ENCODE data around the gene NT5M. TPM values are rescaled to one million over a fixed set of nuclear protein-coding genes. Genes with fewer than 3 reads are reported as not detected.

The NT5M gene
- 0.73 TPM for total RNA-seq (2013)
- polyA plus RNA-seq = under 1 TPM; 0.23 to 0.57 (median 0.25) TPM
- 0.42 and 0.72 TPM in 2 replicates for polyA minus RNA-seq
- total RNA-seq = 0 to 1.2 (median 0.20) reads per million in 11 experiments

- Mint-ChIP-seq H3K9me3 (peaks cover 0 to 2% (median 0%) of the 10 kb centered on the region in 7 donors), H3K27me3 (ENCODE audit: low read depth in 3 of 3) (peaks cover 5 to 17% (median 7%) of the 10 kb centered on the region in 3 donors), H3K36me3 (no peaks in the 10 kb centered on the region), H3K4me3 (peak within 1 kb of the TSS; percentile 83 to 93), H3K27ac (peak within 1 kb of the TSS in 2 of 7 donors; percentile 11 to 54), H3K4me1 (peaks cover 55% of the 10 kb centered on the region)
- peak within 1 kb of the TSS; percentile 82 for H2AFZ ChIP-seq (ENCODE audit: insufficient read depth, low read depth, low read length, poor library complexity, severe bottlenecking)
- peak within 1 kb of the TSS; percentile 87 for H3K4me2 ChIP-seq (replicated peaks; ENCODE audit: extremely low read depth, low read length, poor library complexity, severe bottlenecking)
- peak within 1 kb of the TSS; percentile 27 for H3K9ac ChIP-seq (ENCODE audit: insufficient read depth, low read length, poor library complexity, severe bottlenecking)
- H3K27me3 ChIP-seq (ENCODE audit: control insufficient read depth in 2 of 2, insufficient read depth in 2 of 2, low read length in 2 of 2) = peaks cover 0 to 6% of the 10 kb centered on the region in 2 donors
- peak; percentile 38 to 51 (median 44) for DNase-seq
- H3K79me2 ChIP-seq (ENCODE audit: insufficient read depth, low read length) = no peaks in the 10 kb centered on the region
- peaks cover 49 to 63% of the 10 kb centered on the region in 2 donors for H3K4me1 ChIP-seq (ENCODE audit: control insufficient read depth in 1 of 2, insufficient read depth in 2 of 2, low read length in 2 of 2)
- no peak within 1 kb of the TSS for H3K27ac ChIP-seq (ENCODE audit: low read depth in 1 of 2, low read length in 2 of 2)
- WGBS (ENCODE audit: insufficient coverage) = under 1% methylated on average over 107 of the region's 107 CpGs
- no peaks in the 10 kb centered on the region for H3K9me3 ChIP-seq (replicated peaks in 1 of 2; ENCODE audit: control insufficient read depth in 1 of 2, insufficient read depth in 1 of 2, low read length in 2 of 2)
- intact Hi-C loops (cut with micrococcal nuclease) = loop anchor here in 1 of 2 donors (2.0 to 10.0 kb wide), 2 partner anchors 24 to 298 kb away; no protein-coding TSS in a partner anchor
- H3K36me3 ChIP-seq (replicated peaks in 1 of 2; ENCODE audit: control insufficient read depth in 1 of 2, insufficient read depth in 2 of 2, low read length in 2 of 2) = no peaks in the 10 kb centered on the region
- TF ChIP-seq CTCF (IDR thresholded peaks at IDR 0.05) = no peak
- H4K20me1 ChIP-seq (ENCODE audit: insufficient read depth, low read length) = no peaks in the 10 kb centered on the region
- H3K4me3 ChIP-seq (replicated peaks in 1 of 3; ENCODE audit: low read depth in 2 of 3, low read length in 3 of 3) = peak within 1 kb of the TSS; percentile 34 to 75 (median 39)
These were observed at the start of gene NT5M for GRCh38 chr17:17303010-17303846. Gene NT5M (plus strand): TSS chr17:17303373. CDS start chr17:17303551, 178 bp downstream.

DNA sequence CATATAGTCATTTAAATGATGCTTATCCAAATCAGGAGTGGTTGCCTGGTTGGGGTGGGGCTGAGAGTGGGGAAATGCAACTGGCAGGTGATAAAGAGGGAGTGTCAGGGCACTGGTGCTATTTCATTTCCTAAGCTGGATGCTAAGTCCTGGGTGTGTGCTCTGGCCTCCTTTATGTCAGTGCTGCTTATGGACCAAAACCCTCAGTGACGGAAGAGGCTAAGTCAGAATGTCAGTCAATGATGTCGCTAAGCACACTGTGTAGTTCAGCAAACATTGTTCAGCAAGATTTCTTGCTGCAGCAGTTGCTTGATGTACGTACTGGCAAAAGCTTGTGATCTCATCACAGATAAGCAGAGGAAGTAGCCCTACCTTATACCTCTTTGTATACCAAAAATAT, 49.8 kb upstream of the NT5M start:
- H3K36me3 Mint-ChIP-seq = peaks cover 66 to 95% of the 10 kb centered on the region in 2 donors
- no peak for DNase-seq

More for the DNA sequence above, 49.8 kb upstream of the NT5M start:
- Mint-ChIP-seq H3K9me3 (no peaks in the 10 kb centered on the region), H3K4me3 (no peak overlapping the region), H3K27ac (peak overlapping the region in 2 of 7 donors; percentile 15 to 40), H3K27me3 (ENCODE audit: low read depth in 3 of 3) (no peaks in the 10 kb centered on the region), H3K4me1 (no peaks in the 10 kb centered on the region)
- TF ChIP-seq CTCF (IDR thresholded peaks at IDR 0.05) = no peak
- Histone ChIP-seq H3K36me3 (replicated peaks in 1 of 2; ENCODE audit: control insufficient read depth in 1 of 2, insufficient read depth in 2 of 2, low read length in 2 of 2) (peaks cover 69 to 90% of the 10 kb centered on the region in 2 donors), H3K4me2 (replicated peaks; ENCODE audit: extremely low read depth, low read length, poor library complexity, severe bottlenecking) (no peak overlapping the region), H3K9me3 (replicated peaks in 1 of 2; ENCODE audit: control insufficient read depth in 1 of 2, insufficient read depth in 1 of 2, low read length in 2 of 2) (no peaks in the 10 kb centered on the region), H3K9ac (ENCODE audit: insufficient read depth, low read length, poor library complexity, severe bottlenecking) (no peak overlapping the region), H3K27me3 (ENCODE audit: control insufficient read depth in 2 of 2, insufficient read depth in 2 of 2, low read length in 2 of 2) (no peaks in the 10 kb centered on the region), H3K4me3 (replicated peaks in 1 of 3; ENCODE audit: low read depth in 2 of 3, low read length in 3 of 3) (no peak overlapping the region), H2AFZ (ENCODE audit: insufficient read depth, low read depth, low read length, poor library complexity, severe bottlenecking) (no peak overlapping the region), H3K4me1 (ENCODE audit: control insufficient read depth in 1 of 2, insufficient read depth in 2 of 2, low read length in 2 of 2) (no peaks in the 10 kb centered on the region), H3K79me2 (ENCODE audit: insufficient read depth, low read length) (no peaks in the 10 kb centered on the region), H4K20me1 (ENCODE audit: insufficient read depth, low read length) (no peaks in the 10 kb centered on the region), H3K27ac (ENCODE audit: low read depth in 1 of 2, low read length in 2 of 2) (peak overlapping the region in 1 of 2 donors; percentile 9)
- intact Hi-C loops (cut with micrococcal nuclease) = no loop called here
- 100% methylated on average over 2 of the region's 3 CpGs for whole genome bisulfite sequencing (ENCODE audit: insufficient coverage)
